ENCODE results near the gene DRD2.

DRD2 gene

DNA sequence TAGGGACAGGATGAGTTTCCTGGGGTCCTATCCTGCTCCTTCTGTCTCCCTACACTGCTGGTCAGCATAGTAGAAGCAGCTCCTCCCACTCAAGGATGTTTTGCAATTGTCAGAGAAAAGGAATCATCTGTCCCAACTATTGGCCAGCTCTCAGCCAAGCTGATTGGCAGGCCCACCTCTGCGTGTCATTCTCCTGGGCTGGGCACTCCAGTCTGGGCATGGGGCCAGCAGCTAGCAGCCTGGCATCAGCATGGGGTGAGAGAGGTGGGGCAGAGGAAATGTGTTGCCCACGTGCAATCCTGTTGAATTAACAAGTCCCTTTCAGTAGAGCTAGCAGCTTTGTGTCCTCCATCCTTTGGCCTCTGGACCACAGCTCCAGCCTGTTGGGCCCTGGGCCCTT is 73.5 kb downstream of the DRD2 start:
- DNase-seq: peak in 34 of 56 donors; percentile 3 to 60 (median 24)

DNA sequence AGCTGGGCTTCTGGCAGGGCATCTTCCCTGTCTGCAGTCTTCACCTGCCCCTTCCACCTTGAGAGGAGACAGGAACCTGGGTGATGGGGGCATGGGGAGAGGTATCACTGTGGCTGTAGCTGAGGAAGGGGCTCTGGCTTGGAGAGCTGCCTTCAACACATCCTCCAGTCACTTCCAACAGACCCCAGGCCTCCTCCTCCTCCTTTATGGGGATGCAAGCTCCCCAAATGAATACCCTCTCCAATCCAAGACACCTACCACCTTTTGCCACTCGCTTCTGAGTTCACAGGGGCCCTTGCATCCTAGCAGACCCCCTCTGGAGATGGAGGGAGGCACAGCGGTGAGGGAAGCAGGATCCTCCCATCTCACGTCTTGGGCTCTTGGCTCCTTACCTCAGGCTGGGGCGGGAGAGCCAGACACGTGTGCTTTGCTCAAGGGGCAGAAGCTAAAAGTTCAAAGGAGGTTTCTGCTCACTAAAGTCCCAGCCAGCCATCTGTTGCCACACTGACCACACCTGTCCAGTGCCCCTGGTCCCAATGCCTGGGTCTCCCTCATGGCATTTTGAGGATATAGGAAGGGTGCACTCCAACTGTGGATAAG is 74.5 kb downstream of the DRD2 start:
- DNase-seq: no peak

DNA sequence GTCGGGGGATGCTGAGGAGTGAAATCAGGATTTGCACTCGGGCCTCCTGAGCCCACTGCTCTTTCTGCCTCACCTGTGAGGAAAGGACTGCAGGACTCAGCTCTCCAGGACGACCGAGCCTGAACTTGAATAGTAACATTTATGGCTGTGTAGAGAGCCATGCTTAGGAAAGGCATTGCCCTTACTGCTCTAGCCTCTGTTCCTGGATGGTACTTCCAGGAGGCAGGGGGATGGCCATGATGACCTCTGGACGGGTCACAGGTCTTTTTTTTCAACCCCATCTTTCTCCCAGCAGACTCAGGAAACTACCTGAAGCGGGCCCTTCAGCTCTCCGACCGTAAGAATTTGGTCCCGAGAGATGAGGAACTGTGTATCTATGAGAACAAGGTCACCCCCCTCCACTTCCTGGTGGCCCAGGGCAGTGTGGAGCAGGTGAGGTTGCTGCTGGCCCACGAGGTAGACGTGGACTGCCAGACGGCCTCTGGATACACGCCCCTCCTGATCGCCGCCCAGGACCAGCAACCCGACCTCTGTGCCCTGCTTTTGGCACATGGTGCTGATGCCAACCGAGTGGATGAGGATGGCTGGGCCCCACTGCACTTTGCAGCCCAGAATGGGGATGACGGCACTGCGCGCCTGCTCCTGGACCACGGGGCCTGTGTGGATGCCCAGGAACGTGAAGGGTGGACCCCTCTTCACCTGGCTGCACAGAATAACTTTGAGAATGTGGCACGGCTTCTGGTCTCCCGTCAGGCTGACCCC is 76.3 kb downstream of the DRD2 start:
- DNase-seq: no peak

DNA sequence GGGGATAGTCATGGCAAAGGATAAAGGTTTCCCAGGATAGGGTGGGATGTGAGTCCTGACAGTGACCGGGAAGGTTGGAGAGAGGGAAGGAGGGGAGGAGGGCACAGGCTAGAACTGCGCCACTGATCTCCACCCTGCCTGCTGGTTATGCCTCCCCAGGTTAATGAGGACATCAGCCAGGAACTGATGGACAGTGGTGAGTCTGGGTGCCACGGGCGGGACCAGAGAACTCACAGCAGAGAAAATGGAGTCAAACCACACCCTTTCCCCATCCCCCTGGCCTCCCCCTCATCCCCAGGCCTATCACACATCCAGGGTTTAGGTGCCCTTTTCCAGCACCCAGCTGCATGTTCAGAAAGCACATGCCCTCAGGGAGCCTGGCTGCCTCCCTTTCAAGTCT is 77.4 kb downstream of the DRD2 start:
- no peak for DNase-seq

DNA sequence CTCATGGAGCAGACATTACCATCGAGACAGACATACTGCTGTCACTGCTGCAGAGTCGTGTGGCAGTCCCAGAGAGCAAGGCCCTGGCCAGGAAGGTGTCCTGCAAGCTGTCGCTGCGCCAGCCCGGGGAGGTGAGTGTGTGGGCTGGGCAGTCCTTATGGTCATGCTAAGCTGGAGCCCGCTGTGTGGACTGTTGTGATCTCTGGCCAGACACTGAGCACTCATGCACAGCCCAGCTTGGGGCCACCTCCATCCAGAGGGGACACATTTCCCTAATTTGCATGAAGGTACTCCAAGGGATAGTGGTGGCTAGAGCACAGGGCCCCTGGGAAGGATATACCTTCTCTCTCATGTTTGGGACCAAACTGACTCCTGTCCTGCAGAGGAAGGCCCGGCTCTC is 78.0 kb downstream of the DRD2 start:
- DNase-seq: no peak

DNA sequence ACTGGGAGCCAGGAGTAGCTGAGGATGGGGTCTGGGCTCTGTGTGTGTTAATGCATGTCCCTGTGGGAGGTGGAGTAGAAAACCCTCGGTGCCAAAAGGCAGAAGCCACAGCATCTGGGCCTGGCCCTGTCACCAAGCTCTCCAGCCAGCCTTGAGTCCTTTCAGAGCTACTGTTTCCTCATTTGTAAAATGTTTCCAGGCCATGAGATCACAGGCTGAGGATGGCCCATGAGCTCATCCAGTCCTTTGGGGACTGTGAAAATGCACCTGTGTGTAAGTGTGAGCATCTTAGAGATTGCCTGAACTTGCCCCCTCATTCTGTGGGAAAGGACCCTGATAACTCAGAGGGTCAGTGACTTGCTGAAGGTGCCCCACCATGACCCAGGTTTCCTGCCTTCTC is 78.5 kb downstream of the DRD2 start:
- DNase-seq: no peak

DNA sequence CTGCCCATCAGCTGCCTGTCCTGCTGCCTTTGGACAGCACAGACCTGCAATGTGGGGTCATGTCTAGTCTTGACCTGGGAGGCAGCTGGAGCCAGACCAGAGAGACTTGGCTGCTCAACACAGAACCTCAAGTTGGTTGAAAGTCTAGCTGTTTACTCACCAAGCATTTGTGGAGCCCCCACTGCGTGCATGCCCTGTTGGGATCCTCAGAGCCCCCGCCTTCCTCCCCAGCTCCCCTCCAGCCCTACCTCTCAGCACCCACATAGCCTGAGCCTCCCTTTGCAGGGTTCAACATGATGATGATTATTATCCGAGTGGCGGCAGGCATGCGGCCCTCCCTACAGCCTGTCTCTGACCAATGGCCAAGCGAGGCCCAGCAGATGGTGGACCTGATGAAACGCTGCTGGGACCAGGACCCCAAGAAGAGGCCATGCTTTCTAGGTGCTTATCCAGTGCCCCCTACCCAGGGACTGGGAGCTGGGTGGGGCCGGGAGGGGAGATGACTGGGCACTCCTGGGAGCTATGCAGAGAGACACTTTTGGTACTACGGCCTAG is 79.3 kb downstream of the DRD2 start:
- DNase-seq: no peak

DNA sequence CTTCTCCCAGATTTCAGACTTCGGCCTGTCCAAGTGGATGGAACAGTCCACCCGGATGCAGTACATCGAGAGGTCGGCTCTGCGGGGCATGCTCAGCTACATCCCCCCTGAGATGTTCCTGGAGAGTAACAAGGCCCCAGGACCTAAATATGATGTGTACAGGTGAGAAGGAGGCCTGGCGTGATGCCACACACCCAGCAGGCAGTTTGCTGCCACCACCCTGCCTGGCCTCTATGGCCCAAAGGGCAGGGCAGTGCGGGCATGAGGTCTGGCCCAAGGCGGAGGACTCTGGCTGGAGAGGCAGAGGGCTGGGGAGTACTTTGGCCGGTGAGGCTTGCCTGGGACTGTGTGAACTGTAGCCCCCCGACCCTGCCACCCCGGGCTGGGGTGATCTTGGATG is 80.3 kb downstream of the DRD2 start:
- no peak for DNase-seq

DNA sequence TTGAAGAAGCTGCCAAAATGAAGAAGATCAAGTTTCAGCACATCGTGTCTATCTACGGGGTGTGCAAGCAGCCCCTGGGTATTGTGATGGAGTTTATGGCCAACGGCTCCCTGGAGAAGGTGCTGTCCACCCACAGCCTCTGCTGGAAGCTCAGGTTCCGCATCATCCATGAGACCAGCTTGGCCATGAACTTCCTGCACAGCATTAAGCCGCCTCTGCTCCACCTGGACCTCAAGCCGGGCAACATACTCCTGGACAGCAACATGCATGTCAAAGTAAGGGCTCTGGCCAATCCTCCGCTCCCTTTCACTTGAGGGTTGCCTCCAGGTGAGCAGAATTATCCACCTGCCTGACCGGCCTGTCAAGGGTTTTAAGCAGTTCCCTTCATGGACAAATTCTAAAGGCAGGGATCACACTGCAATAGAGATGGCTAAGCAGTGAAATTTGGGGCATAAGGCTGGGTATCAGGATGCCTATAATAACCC is 81.7 kb downstream of the DRD2 start:
- no peak for DNase-seq

DNA sequence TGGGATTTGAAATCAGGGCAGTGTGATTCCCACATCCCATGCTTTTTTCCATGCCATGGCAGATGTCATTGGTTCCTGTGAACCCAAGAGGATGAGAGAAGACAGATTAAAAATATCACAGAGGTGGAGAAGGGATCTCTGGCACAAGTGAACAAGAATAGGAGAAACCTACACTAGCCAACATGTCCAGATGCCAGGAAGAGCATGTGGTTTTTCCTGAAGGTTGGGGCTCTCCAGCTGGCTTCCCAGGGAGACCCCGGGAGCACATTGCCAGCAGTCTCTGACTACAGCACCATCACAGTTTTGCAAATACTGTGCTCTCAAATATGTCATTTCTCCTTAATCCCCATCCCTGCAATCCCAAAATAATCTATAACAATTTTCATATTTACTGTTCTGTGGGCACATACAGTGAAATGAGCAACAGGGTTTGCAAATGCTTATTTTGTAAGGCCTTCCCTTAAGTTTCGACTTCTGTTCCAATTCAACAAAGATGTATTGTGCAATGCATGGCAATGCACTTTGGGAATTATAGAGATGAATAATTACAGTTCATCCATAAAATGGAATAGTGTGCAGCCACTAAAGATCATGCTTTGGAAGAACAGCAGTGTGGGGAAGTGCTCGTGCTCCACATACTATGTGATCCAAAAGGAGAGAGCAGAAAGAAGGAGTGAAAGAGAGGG is 82.8 kb downstream of the DRD2 start:
- no peak for DNase-seq

DNA sequence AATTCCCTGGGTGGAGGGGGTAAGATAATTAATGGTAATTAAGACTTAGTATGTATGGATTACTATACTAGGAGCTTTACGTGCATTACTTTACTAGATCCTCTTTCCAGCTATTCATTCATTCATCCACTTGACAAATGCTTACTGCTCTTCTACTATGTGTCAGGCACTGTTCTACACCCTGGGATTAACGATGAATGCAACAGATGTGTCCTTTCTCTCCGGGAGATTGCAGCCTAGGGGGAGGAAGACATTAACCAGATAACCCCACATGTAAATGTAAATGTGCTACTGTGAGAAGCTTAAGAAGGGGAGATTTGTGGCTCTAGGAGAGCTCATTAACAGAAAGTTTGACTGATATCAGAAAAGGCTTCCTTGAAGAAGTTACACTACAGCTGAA is 85.9 kb downstream of the DRD2 start:
- DNase-seq: no peak

DNA sequence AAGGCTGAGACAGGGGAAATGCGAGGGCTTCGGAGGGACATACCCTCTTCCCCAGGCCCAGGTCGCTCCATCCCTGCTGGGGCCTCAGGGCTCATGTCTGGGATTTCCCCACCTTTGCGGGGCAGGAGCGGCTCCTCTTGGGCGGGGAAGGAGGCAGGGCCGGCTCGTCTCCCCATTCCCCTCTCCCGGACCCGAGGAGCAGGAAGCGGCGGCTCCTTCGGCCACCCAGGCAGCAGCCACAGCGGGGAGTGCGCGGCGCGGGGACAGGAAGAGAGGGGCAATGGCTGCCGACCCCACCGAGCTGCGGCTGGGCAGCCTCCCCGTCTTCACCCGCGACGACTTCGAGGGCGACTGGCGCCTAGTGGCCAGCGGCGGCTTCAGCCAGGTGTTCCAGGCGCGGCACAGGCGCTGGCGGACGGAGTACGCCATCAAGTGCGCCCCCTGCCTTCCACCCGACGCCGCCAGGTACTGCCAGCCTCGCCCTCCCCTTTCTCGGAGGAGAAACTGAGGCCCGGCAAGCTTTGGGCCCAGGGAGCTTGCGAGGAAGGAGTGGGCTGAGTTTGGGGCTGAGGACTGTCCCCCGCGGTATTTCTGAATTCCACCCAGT is 87.5 kb downstream of the DRD2 start, which contains the start of gene ANKK1:
Gene ANKK1, plus strand, starts transcription at position 175 of the 607 bp plus-strand sequence. Its CDS starts 106 bp downstream, at position 281.
- DNase-seq: no peak

DNA sequence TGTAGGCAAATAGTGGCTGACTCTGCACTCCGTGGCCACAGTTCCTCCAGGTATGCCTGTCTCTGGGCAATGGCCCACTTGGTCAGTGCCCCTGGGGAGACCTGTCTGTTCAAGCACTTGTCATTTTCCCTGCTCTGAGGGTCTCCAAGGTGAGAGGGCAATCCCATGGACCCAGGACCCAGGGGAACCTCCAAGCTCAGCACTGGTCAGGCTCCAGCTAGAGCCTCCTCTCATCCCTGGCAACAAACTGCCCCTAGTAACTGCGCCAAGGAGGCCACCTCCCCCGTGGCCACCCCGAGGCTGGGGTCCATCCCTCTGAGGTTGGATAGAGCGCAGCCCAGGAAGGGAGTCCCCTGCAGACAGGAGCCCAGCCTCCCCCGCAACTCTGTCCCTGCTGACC is 88.3 kb downstream of the DRD2 start:
- no peak for DNase-seq

DNA sequence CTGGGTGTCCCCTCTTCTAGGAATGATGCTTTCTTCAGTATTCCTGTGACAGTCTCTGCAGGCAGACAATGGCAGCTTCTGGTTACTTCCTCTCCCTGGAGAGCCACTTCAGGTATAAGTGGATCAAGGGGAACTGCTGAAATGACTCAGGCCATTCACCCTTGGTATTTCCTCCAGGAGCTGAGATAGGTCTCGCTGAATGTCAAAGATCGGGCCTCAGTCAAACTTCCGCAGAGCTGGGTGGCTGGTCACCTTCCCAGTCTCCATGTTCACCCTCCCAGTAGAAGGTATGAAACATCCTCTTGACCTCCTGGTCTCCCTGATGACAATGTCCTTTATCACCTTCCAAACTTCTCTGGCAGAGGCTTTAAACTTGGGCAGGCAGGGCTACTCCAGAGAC is 89.4 kb downstream of the DRD2 start:
- no peak for DNase-seq

DNA sequence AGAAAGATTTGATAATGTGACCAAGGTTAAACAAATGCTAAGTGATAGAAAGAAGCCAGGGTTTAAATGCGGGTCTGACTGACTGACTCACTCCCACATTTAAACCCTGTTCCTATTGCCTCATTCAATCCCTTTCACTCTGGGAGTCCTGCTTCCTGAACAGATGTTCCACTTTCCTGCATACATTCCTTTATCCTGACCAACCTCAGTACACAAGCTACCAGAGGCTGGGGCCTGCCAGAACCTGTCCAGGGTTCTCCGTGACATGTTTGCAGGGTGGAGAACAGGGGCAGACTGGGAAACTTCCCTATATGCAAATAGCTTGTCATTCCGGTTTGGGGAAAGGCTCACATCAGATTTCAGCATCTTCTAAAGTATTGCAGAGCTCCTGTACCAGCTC is 90.6 kb downstream of the DRD2 start:
- no peak for DNase-seq

DNA sequence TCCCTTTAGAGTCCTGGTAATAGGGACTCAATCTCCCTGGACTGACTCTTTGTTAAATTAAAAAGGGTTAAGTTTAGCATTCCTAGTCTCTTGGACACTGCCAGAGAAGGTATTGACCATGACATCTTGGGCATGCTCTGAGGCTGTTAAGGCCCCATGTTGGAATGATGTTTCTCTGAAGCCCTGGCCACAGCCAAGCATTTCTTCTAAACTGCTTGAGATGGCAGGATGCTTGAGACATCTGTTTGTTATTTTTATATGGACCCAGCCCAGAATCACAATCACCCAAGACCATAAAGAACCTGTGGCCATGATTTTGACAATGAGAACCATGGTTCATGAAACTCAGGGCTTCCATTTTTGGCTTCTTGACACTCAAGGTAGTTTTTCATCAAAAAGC is 93.1 kb downstream of the DRD2 start:
- no peak for DNase-seq

DNA sequence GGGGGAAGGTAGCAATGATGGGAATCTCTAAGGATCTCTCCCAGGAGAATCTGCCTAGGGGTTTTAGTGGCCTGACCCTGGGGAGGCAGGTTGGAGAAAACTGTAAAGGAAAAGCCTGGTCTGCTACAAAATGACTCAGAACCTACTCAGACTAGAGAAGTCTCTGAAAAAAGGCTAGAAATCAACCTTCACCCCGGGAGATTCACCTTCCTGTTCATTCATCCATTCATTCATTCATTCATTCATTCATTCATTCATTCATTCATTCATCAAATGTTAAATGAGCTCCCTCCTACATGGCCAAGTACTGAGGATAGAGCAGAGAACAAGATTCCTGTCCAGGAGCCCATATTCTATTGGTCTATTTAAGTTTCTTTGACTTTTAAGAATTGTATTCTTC is 96.5 kb downstream of the DRD2 start:
- DNase-seq: no peak

DNA sequence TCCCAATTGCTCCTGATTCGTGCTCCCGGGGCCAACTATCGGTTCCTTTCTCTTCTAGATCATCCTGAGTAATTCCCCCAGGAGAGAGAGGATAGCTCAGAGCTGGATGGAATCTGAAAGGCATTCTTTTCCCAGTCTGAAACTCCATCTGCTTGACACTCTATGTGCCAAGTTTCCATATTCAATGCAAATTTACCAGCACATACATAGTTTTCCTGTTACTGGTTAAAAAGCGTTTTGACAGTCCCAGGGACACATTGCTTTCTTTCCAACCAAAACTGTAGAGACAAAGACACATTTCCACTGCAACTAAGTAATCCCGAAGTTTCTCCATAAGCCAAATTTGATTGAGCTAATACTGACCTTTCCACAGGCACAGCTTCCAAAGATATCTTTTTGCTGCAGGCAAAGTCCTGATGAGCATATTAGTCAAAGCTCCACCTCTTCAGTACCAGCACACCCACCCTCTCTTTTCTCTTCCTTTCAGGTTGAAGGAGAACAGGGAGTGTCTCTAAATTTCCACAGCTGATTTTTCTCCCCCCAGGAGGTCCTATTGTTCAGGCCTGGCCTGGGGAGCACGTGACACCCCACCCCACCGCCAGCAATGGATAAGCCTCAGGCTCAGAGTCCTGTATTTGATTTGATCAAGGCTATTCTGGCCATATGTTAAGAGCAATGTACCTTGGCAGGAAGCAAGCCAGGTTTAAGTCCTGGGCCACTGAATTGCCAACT is 97.4 kb downstream of the DRD2 start:
- DNase-seq: no peak

DNA sequence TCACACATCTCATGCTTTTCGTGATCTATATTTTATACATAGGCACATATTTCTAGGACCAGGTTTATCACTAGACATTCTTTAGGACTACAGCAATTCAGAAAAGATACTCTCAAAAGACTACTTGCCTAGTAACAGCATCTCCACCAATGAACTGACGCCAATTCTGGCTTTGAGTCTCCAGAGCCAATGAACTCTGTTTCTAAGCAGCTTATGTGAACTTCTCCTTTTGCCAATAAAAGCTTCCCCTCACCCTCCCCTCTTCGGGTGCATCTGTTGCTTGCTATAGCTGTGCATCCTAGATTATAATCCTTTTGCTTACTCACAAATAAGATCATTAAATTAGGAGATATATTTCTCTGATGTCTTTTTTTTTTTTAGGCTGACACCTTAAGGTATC is 99.0 kb downstream of the DRD2 start:
- DNase-seq: peak in 11 of 56 donors; percentile 6 to 39 (median 20)

DNA sequence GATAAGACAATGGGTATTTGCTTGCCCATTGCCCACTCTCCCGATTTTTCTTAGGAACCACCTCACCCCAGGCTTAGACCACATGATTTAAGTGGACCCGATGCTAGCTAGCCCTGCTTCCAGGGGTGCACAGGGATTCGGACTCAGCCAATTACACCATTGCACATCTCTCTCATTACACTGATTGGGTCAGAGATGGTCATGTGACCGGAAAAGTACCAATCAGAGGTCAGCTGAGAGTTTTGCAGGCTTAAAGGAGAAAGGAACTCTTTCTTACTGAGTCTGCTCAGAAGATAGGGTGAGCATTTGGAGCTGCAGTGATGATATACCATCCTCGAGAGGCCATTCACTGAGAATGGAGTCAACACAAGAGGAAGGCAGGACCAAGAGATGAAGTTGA is 99.8 kb downstream of the DRD2 start:
- DNase-seq: no peak

DNA sequence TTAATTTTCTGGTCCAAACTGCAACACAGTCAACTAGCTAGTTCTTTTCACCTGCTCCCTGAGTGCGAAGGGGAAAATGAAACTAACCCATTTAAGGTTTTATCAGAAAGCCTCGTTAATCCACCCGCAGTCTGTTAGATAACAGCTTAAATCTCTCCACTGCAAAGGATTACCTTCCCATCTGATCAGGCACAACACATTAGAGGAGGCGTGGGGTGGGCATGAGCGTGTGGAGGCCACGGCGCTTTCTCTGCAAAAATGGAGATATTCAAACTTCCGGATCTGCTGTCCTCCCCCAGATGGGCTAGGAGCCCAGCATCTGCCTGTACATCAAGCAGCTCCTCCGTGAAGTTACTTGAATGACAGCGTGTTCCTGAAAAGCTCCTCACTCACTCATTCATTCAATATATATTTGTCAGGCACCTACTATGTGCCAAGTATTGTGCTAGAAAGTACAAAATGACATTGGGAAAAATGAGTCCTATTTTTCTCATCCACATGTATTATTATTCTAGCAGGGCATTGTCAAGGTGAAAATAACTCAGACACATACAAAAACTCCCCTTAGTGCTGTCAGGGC is 101.1 kb downstream of the DRD2 start:
- DNase-seq: peak in 4 of 56 donors; percentile 8 to 33 (median 28)
